Activated CD4-positive, alpha-beta T cell treated with anti-CD3 and anti-CD28 coated beads for 36 hours (primary cell): Measurements from ENCODE around the gene NFKBIZ. TPM values are rescaled to one million over a fixed set of nuclear protein-coding genes. Genes with fewer than 3 reads are reported as not detected.

Experiments
- ATAC-seq: fragments of 200-7000 bp; cut with Tn5 transposase; one replicate; pipeline ENCODE4 v1.10.0; 2021; ENCODE audit warnings: mild to moderate bottlenecking, moderate library complexity
- CTCF ChIA-PET: fragments of 350-600 bp; sonication (Branson Sonifier 250); formaldehyde crosslinking; loops from one replicate; lab custom pipeline; 2021; ENCODE audit warnings: antibody characterized with exemption; lab: Charles Lee
- POLR2A ChIA-PET: fragments of 350-600 bp; sonication (Branson Sonifier 250); formaldehyde crosslinking; loops from one replicate; lab custom pipeline; 2021; ENCODE audit warnings: antibody characterized with exemption, inconsistent platforms; lab: Charles Lee
- DNase-seq: peaks from one replicate; pipeline ENCODE4 v3.0.0-alpha.2; 2020
- H3K27ac Mint-ChIP-seq: one replicate; pipeline ENCODE4 v1.8.0; 2021; ENCODE audit warnings: mixed read lengths
- H3K27me3 Mint-ChIP-seq: one replicate; pipeline ENCODE4 v1.8.0; 2021; ENCODE audit warnings: mixed read lengths
- H3K36me3 Mint-ChIP-seq: one replicate; pipeline ENCODE4 v1.8.0; 2021; ENCODE audit warnings: low read depth, mixed read lengths
- H3K4me1 Mint-ChIP-seq: one replicate; pipeline ENCODE4 v1.8.0; 2021; ENCODE audit warnings: mixed read lengths
- H3K4me3 Mint-ChIP-seq: one replicate; pipeline ENCODE4 v1.8.0; 2021; ENCODE audit warnings: mild to moderate bottlenecking, moderate library complexity, mixed read lengths
- H3K9me3 Mint-ChIP-seq: one replicate; pipeline ENCODE4 v1.8.0; 2021; ENCODE audit warnings: low read depth, mixed read lengths
- intact Hi-C, 2 experiments: fragments of 100-400 bp; cut with DNase I in 1 of 2; cut with micrococcal nuclease in 1 of 2; formaldehyde crosslinking; loops; one replicate each; pipeline versions ENCODE4 v1.14.2 to v1.15.1; 2022 to 2024; cut with DNase I, micrococcal nuclease
- total RNA-seq, 2 experiments: library from RNA; stranded (reverse); gene quantifications; one replicate each; pipeline ENCODE4 v1.2.3, GENCODE V29; 2021

NFKBIZ gene, protein sequence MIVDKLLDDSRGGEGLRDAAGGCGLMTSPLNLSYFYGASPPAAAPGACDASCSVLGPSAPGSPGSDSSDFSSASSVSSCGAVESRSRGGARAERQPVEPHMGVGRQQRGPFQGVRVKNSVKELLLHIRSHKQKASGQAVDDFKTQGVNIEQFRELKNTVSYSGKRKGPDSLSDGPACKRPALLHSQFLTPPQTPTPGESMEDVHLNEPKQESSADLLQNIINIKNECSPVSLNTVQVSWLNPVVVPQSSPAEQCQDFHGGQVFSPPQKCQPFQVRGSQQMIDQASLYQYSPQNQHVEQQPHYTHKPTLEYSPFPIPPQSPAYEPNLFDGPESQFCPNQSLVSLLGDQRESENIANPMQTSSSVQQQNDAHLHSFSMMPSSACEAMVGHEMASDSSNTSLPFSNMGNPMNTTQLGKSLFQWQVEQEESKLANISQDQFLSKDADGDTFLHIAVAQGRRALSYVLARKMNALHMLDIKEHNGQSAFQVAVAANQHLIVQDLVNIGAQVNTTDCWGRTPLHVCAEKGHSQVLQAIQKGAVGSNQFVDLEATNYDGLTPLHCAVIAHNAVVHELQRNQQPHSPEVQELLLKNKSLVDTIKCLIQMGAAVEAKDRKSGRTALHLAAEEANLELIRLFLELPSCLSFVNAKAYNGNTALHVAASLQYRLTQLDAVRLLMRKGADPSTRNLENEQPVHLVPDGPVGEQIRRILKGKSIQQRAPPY
- total RNA-seq = 10 to 100 TPM; 47.8 to 56.7 TPM

DNA sequence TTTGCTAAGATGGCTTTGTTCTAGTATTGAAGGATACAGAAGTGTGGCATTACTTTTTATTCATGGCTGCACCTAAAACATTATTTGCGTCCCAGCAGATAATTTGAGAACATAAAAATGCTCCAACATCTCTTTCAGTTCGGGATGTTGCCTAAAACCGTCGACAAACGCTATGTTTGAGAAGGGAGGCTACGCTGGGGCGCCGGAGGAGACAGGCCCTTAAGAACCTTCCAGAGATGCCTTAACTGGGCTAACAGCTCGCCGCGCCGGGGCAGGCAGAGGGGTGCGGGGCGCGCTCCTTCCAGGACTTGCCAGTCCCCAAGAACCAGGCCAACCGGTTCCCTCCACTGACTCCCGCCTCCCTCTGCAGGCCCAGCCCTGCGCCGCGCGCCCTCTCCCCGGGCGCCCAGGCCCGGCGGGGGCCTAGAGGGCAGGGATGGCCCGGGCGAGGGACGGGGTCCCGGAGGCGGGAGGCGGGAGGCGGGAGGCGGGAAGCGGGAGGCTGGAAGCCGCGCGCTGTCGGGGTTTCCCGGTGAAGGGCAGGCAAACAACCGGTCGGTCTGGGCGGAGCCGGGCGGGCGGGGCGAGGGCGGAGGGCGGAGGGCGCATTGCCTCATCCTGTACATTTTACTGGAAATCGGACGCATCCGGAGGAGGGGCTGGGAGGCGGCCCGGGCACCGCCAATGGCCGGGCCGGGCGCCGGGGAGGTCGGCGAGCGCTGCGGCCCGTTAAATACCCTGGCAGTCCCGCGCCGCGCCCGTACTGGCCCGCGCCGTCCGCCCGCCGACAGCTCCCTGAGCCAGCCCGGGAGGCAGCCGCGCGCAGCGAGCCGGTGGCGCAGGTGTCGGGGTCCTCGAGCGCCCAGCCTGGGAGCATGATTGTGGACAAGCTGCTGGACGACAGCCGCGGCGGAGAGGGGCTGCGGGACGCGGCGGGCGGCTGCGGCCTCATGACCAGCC is at the start of gene NFKBIZ:
Gene NFKBIZ, plus strand, starts transcription at position 761 of the 960 bp plus-strand sequence. Its CDS starts 115 bp downstream, at position 876.
- peak; percentile 96 for DNase-seq
- H3K9me3 Mint-ChIP-seq = no peaks in the 10 kb centered on the region
- H3K27me3 Mint-ChIP-seq = no peaks in the 10 kb centered on the region
- ChIA-PET POLR2A (interaction anchor here (0.6 to 2.9 kb wide), 14 partner anchors 12 to 236 kb away, joined by 3 to 61 read pairs (median 4); partner anchors contain the start of genes CEP97, NXPE3 and RPL24), CTCF (interaction anchor here (0.6 to 1.6 kb wide), 9 partner anchors 13 to 365 kb away, joined by 3 to 8 read pairs (median 4); no protein-coding TSS in a partner anchor)
- ATAC-seq = peak; percentile 70
- H3K4me3 Mint-ChIP-seq = peak within 1 kb of the TSS; percentile 98
- peak within 1 kb of the TSS; percentile 100 for H3K27ac Mint-ChIP-seq
- H3K4me1 Mint-ChIP-seq = peaks cover 44% of the 10 kb centered on the region
- H3K36me3 Mint-ChIP-seq = peaks cover 48% of the 10 kb centered on the region
- intact Hi-C loops = loop anchor here (1.0 to 5.0 kb wide), 7 partner anchors 22 to 277 kb away; partner anchors contain the start of genes NXPE3 (in 2 of the 2), CEP97 (in 1 of the 2), PCNP (in 1 of the 2) and RPL24 (in 1 of the 2)

DNA sequence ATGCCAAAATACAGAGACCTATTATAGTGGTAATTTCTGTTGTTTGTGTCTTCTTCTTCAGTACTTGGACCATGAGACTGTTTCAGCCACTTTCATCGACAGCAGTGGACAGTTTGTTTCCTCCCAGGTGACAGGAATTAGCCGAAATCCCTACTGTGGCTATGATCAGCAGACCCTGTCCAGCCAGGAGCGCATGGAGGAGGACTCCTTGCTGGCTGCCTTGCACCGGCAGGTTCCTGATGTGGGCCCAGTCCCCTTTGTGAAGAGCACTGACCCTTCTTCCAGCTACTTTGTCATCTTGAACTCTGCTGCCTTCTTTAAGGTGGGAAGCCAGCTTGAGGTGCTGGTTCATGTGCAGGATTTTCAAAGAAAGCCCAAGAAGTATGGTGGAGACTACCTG is 48.1 kb upstream of the NFKBIZ start:
- DNase-seq (no peak), ATAC-seq (no peak)
- intact Hi-C loops = loop anchor here in 1 of 2 experiments (5.0 kb wide), 1 partner anchor 104 kb away; no protein-coding TSS in a partner anchor
- ChIA-PET CTCF (interaction anchor here (0.6 to 3.3 kb wide), 6 partner anchors 9 to 424 kb away, joined by 3 to 22 read pairs (median 4); no protein-coding TSS in a partner anchor), POLR2A (interaction anchor here (0.6 kb wide), 2 partner anchors 17 to 224 kb away, joined by 4 read pairs; no protein-coding TSS in a partner anchor)
- H3K36me3 Mint-ChIP-seq = peaks cover 40% of the 10 kb centered on the region
- no peak overlapping the region for H3K4me3 Mint-ChIP-seq
- H3K9me3 Mint-ChIP-seq = no peaks in the 10 kb centered on the region
- no peak overlapping the region for H3K27ac Mint-ChIP-seq
- H3K4me1 Mint-ChIP-seq = peaks cover 38% of the 10 kb centered on the region
- no peaks in the 10 kb centered on the region for H3K27me3 Mint-ChIP-seq

DNA sequence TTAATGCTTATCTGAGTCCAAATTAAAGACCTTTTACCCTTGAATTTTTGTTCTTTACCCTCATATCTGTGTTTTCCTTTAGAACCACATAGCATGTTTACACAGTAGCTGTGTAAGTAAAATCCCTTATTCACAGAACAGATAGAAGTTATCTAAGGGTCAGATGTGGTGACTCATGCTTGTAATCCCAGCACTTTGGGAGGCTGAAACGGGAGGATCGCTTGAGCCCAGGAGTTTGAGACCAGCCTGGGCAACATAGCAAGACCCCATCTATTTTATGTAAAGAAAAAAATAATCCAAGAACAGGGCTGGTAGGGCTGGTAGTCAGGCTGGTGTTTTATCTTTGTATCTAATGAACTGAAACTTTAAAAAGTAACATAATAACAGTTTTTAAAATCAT is 47.1 kb upstream of the NFKBIZ start:
- ATAC-seq (no peak), DNase-seq (no peak)
- Mint-ChIP-seq H3K27me3 (no peaks in the 10 kb centered on the region), H3K4me1 (peaks cover 32% of the 10 kb centered on the region), H3K36me3 (peaks cover 35% of the 10 kb centered on the region), H3K9me3 (no peaks in the 10 kb centered on the region), H3K27ac (no peak overlapping the region), H3K4me3 (no peak overlapping the region)
- CTCF ChIA-PET = interaction anchor here (0.6 to 3.8 kb wide), 20 partner anchors 9 to 427 kb away, joined by 3 to 31 read pairs (median 6); partner anchors contain the start of gene NFKBIZ
- POLR2A ChIA-PET = no interaction called here
- intact Hi-C loops = loop anchor here in 1 of 2 experiments (5.0 kb wide), 1 partner anchor 105 kb away; no protein-coding TSS in a partner anchor

DNA sequence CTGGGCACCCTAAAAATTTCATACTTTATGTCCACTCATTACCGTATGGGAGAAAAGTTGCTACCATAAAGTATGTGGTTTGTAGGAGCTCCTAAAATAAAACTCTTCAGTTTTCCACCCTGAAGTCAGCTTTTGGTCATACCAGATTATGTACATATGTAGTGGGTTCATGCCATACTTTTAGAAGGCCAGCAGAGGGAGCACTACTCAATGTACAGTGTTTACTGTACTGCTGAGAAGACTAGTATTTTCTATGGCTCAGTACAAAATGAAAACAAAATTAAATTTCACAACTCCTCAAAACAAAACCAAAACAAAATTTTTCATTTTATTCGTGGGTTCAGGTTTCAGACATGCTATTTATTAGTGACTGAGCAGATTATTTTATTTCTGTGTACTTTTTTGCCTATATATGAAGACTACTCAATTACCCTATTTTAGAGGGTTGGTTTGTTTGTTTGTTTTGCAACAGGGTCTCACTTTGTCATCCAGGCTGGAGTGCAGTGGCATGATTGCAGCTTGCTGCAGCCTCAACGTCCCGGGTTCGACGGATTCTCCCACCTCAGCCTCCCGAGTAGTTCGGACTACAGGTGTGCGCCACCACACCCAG is 46.0 kb upstream of the NFKBIZ start:
- Mint-ChIP-seq H3K27ac (no peak overlapping the region), H3K27me3 (no peaks in the 10 kb centered on the region), H3K4me3 (no peak overlapping the region), H3K4me1 (peaks cover 36% of the 10 kb centered on the region), H3K9me3 (no peaks in the 10 kb centered on the region), H3K36me3 (peaks cover 31% of the 10 kb centered on the region)
- ChIA-PET POLR2A (interaction anchor here (1.0 kb wide), 1 partner anchor 359 kb away, joined by 3 read pairs; no protein-coding TSS in a partner anchor), CTCF (interaction anchor here (0.6 to 3.8 kb wide), 33 partner anchors 9 to 733 kb away, joined by 3 to 31 read pairs (median 4); partner anchors contain the start of genes NFKBIZ, NXPE3 and ZBTB11)
- DNase-seq (peak; percentile 68), ATAC-seq (peak; percentile 99)
- intact Hi-C loops = loop anchor here (1.0 to 5.0 kb wide), 3 partner anchors 106 to 733 kb away; no protein-coding TSS in a partner anchor

DNA sequence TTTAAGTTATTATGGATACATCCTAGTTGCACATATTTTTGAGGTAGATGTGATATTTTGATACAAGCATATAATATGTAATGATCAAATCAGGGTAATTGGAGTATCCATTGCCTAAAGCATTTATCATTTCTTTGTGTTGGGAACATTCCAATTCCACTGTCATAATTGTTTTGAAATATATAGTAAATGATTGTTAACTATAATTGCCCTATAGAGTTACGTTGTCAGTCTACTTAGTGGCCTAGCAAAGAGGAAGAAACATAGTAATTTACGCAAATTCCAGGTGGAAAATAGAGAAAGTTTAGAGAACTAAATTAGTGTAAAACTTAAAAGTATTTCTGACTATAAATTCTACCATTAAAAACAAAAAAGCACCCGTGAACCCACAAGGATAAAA is 45.4 kb upstream of the NFKBIZ start:
- H3K36me3 Mint-ChIP-seq = peaks cover 33% of the 10 kb centered on the region
- DNase-seq = no peak
- no peak for ATAC-seq
- H3K9me3 Mint-ChIP-seq = no peaks in the 10 kb centered on the region
- H3K4me3 Mint-ChIP-seq = no peak overlapping the region
- no peaks in the 10 kb centered on the region for H3K27me3 Mint-ChIP-seq
- intact Hi-C loops = loop anchor here (1.0 to 5.0 kb wide), 3 partner anchors 107 to 732 kb away; no protein-coding TSS in a partner anchor
- H3K4me1 Mint-ChIP-seq = peaks cover 38% of the 10 kb centered on the region
- ChIA-PET CTCF (interaction anchor here (0.9 to 3.8 kb wide), 12 partner anchors 9 to 733 kb away, joined by 3 to 31 read pairs (median 15); no protein-coding TSS in a partner anchor), POLR2A (no interaction called here)
- no peak overlapping the region for H3K27ac Mint-ChIP-seq

DNA sequence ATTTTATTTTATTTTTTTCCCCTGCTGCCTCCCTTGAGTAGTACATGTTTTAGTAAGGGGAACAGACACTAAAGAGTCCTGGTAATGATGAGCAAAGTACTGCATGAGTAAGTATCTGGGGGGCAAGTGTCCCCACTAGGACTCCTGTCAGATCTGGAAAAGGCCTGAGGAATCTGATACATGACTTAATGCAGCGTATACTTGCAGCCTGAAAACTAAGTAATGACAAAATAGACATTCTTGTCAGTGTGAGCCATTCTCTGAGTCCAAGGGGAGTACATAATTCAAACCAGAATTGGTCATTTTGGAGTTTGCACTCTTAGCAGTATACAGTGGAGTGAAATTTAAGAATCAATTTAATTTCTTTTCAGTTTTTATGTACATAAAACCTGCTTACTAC is 42.8 kb upstream of the NFKBIZ start:
- peaks cover 32% of the 10 kb centered on the region for H3K36me3 Mint-ChIP-seq

DNA sequence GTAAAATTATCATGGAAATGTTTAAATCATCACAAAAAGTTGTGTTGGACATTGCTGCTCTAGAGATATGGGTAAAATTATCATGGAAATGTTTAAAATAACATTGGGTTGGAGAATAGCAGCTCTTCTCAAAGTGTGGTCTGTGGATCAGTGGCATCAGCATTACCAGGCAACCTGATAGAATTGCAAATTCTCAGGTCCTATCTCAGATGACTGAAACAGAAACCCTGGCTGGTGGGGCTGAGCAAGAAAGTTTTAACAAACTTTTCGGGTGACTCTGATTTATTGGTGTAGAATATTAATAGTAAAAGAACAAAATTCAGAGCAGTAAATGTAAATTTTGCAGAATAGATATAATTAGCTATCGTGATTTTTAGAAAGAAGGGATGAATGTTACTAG is 41.4 kb upstream of the NFKBIZ start:
- Mint-ChIP-seq H3K9me3 (no peaks in the 10 kb centered on the region), H3K36me3 (peaks cover 26% of the 10 kb centered on the region), H3K27ac (no peak overlapping the region), H3K27me3 (no peaks in the 10 kb centered on the region), H3K4me3 (no peak overlapping the region), H3K4me1 (peaks cover 50% of the 10 kb centered on the region)
- intact Hi-C loops = loop anchor here in 1 of 2 experiments (5.0 kb wide), 1 partner anchor 729 kb away; no protein-coding TSS in a partner anchor
- CTCF ChIA-PET = interaction anchor here (0.6 to 8.8 kb wide), 12 partner anchors 9 to 428 kb away, joined by 3 to 115 read pairs (median 4); no protein-coding TSS in a partner anchor
- ATAC-seq = no peak
- POLR2A ChIA-PET = interaction anchor here (0.6 kb wide), 1 partner anchor 248 kb away, joined by 4 read pairs; no protein-coding TSS in a partner anchor
- DNase-seq = peak; percentile 28

More for the DNA sequence above, 42.8 kb upstream of the NFKBIZ start:
- intact Hi-C loops = loop anchor here in 1 of 2 experiments (5.0 kb wide), 1 partner anchor 731 kb away; no protein-coding TSS in a partner anchor
- no peak for DNase-seq
- H3K27ac Mint-ChIP-seq = no peak overlapping the region
- CTCF ChIA-PET = interaction anchor here (0.6 to 8.8 kb wide), 12 partner anchors 8 to 423 kb away, joined by 3 to 115 read pairs (median 5); partner anchors contain the start of gene NXPE3
- ATAC-seq = no peak
- H3K4me1 Mint-ChIP-seq = peaks cover 48% of the 10 kb centered on the region
- no peak overlapping the region for H3K4me3 Mint-ChIP-seq
- POLR2A ChIA-PET = no interaction called here
- H3K27me3 Mint-ChIP-seq = no peaks in the 10 kb centered on the region
- no peaks in the 10 kb centered on the region for H3K9me3 Mint-ChIP-seq

DNA sequence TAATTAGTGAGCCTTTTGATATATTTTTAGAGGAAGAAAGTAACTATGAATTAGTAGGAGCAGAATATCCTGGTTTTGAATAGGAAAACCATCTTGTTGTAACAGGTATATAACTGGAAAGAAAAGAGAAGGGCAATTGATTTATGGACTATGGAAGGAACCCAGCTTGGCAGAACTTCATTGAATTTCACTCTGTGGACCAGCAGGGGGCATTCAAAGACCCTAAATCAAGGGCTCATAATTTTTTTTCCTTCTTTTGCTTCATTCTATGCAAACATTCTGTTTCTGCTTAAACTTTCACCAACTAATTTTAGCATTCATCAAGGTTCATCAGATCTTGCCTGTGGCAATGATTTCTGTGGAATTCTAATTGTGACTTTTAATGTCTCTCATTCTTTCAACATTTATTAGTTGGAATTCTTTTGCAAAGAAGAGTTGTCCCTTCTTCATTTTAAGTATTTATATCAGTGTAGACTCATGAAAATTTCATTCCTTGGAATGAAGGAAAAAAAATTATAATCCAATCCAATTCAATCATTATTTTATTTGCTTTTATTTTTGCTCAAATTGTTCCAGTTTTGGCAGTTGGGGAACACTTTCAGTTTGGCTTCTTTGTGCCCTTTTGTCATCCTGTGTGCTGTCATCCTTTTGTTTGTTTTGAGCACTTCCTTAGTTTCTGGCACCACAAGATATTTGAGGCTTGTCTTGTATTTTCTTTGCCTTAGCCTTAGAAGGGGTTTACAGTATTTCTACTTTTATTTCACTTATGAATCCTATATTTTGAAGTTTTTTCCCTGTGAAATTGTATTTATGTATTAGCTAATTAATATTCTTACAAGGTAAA is 39.9 kb upstream of the NFKBIZ start:
- peak; percentile 53 for ATAC-seq
- ChIA-PET POLR2A (no interaction called here), CTCF (interaction anchor here (0.6 to 8.8 kb wide), 28 partner anchors 8 to 727 kb away, joined by 3 to 115 read pairs (median 3); no protein-coding TSS in a partner anchor)
- Mint-ChIP-seq H3K27ac (peak overlapping the region; percentile 53), H3K4me3 (no peak overlapping the region), H3K27me3 (no peaks in the 10 kb centered on the region), H3K36me3 (peaks cover 15% of the 10 kb centered on the region), H3K9me3 (no peaks in the 10 kb centered on the region), H3K4me1 (peaks cover 48% of the 10 kb centered on the region)
- peak; percentile 45 for DNase-seq
- intact Hi-C loops = loop anchor here (1.0 to 10.0 kb wide), 7 partner anchors 43 to 905 kb away; no protein-coding TSS in a partner anchor

DNA sequence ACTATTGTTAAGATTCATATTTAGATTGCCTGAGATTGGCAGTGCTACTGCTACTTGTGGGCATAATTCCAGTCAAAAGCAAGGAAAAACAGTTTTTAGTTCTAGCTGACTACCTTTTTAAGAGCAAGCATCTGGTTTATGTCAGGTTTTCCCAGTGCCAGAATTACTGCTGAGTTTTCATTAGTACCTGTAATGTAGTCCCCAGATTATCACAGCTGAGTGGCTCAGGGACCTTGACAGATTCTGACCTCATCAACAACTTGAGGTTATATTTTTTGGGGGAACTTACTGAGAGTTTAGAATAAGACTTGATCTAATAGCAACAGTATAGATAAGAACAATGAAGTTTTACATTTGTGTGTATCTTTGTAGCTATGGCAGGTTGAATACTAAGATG is 39.3 kb upstream of the NFKBIZ start:
- Mint-ChIP-seq H3K27ac (peak overlapping the region; percentile 1), H3K4me3 (no peak overlapping the region), H3K27me3 (no peaks in the 10 kb centered on the region), H3K36me3 (peaks cover 13% of the 10 kb centered on the region), H3K9me3 (no peaks in the 10 kb centered on the region), H3K4me1 (peaks cover 47% of the 10 kb centered on the region)
- ATAC-seq = no peak
- intact Hi-C loops = loop anchor here (5.0 to 10.0 kb wide), 4 partner anchors 42 to 905 kb away; no protein-coding TSS in a partner anchor
- CTCF ChIA-PET = interaction anchor here (0.6 to 8.8 kb wide), 18 partner anchors 9 to 727 kb away, joined by 3 to 115 read pairs (median 3); no protein-coding TSS in a partner anchor
- POLR2A ChIA-PET = no interaction called here
- no peak for DNase-seq
